Measurements from ENCODE around the gene SHANK1. TPM values are rescaled to one million over a fixed set of nuclear protein-coding genes. Genes with fewer than 3 reads are reported as not detected.

Gene SHANK1
- total RNA-seq, 2 donors from 2014 or later: 0.28 to 1.6 TPM

GRCh38 chr19:50745221-50745620, 25.6 kb upstream of the SHANK1 start:
- Histone ChIP-seq H3K9me3 (no peaks in the 10 kb centered on the region), H3K4me1 (ENCODE audit: control insufficient read depth in 1 of 2, low read depth in 2 of 2) (no peaks in the 10 kb centered on the region), H3K27ac (no peak overlapping the region), H3K4me3 (no peak overlapping the region), H3K36me3 (no peaks in the 10 kb centered on the region), H3K27me3 (replicated peaks; ENCODE audit: insufficient read depth) (no peaks in the 10 kb centered on the region)
- ATAC-seq (ENCODE audit: insufficient number of reproducible peaks, low FRiP score, low read depth): no peak
- DNase-seq (ENCODE audit: low spot score): no peak
- TF ChIP-seq CTCF (IDR thresholded peaks at IDR 0.05): no peak

- Histone ChIP-seq H3K9me3 (no peaks in the 10 kb centered on the region), H3K27ac (no peak overlapping the region), H3K4me1 (ENCODE audit: control insufficient read depth in 1 of 2, low read depth in 2 of 2) (no peaks in the 10 kb centered on the region), H3K4me3 (no peak overlapping the region), H3K36me3 (no peaks in the 10 kb centered on the region), H3K27me3 (replicated peaks; ENCODE audit: insufficient read depth) (no peaks in the 10 kb centered on the region)
- ATAC-seq (ENCODE audit: insufficient number of reproducible peaks, low FRiP score, low read depth) (no peak), DNase-seq (ENCODE audit: low spot score) (no peak)
- no peak for TF ChIP-seq CTCF (IDR thresholded peaks at IDR 0.05)
Observed at GRCh38 chr19:50743537-50743936, 23.9 kb upstream of the SHANK1 start.

GRCh38 chr19:50741179-50741933, 21.8 kb upstream of the SHANK1 start:
- ATAC-seq (ENCODE audit: insufficient number of reproducible peaks, low FRiP score, low read depth) (no peak), DNase-seq (ENCODE audit: low spot score) (no peak)
- no peak overlapping the region for H3K27ac ChIP-seq
- H3K36me3 ChIP-seq: no peaks in the 10 kb centered on the region
- no peaks in the 10 kb centered on the region for H3K27me3 ChIP-seq (replicated peaks; ENCODE audit: insufficient read depth)
- H3K4me1 ChIP-seq (ENCODE audit: control insufficient read depth in 1 of 2, low read depth in 2 of 2): no peaks in the 10 kb centered on the region
- H3K9me3 ChIP-seq: no peaks in the 10 kb centered on the region
- no peak for TF ChIP-seq CTCF (IDR thresholded peaks at IDR 0.05)
- H3K4me3 ChIP-seq: no peak overlapping the region

- no peaks in the 10 kb centered on the region for H3K9me3 ChIP-seq
- no peak for TF ChIP-seq CTCF (IDR thresholded peaks at IDR 0.05)
- ATAC-seq (ENCODE audit: insufficient number of reproducible peaks, low FRiP score, low read depth): no peak
- H3K36me3 ChIP-seq: no peaks in the 10 kb centered on the region
- H3K27me3 ChIP-seq (replicated peaks; ENCODE audit: insufficient read depth): no peaks in the 10 kb centered on the region
- H3K27ac ChIP-seq: no peak overlapping the region
- H3K4me1 ChIP-seq (ENCODE audit: control insufficient read depth in 1 of 2, low read depth in 2 of 2): no peaks in the 10 kb centered on the region
- DNase-seq (ENCODE audit: low spot score): no peak
- no peak overlapping the region for H3K4me3 ChIP-seq
Observed at GRCh38 chr19:50739914-50740426, 20.4 kb upstream of the SHANK1 start.

GRCh38 chr19:50739132-50739913, 19.7 kb upstream of the SHANK1 start:
- DNase-seq (ENCODE audit: low spot score) (no peak), ATAC-seq (ENCODE audit: insufficient number of reproducible peaks, low FRiP score, low read depth) (no peak)
- no peak overlapping the region for H3K4me3 ChIP-seq
- H3K27ac ChIP-seq: no peak overlapping the region
- H3K27me3 ChIP-seq (replicated peaks; ENCODE audit: insufficient read depth): no peaks in the 10 kb centered on the region
- H3K36me3 ChIP-seq: no peaks in the 10 kb centered on the region
- H3K4me1 ChIP-seq (ENCODE audit: control insufficient read depth in 1 of 2, low read depth in 2 of 2): no peaks in the 10 kb centered on the region
- no peaks in the 10 kb centered on the region for H3K9me3 ChIP-seq
- TF ChIP-seq CTCF (IDR thresholded peaks at IDR 0.05): no peak
